NOMO-1 (cell line): ENCODE results near the gene EXOC3L2.

Experiments used
- DNase-seq, 2 experiments: peaks; one replicate each; lab custom pipeline; 2025; ENCODE audit not compliant: unreplicated experiment in 2 of 2; lab: John Stamatoyannopoulos, UW

Gene EXOC3L2

GRCh38 chr19:45223879-45224278 lies 21.3 kb downstream of the EXOC3L2 start:
- DNase-seq = no peak

GRCh38 chr19:45222724-45223123 lies 22.5 kb downstream of the EXOC3L2 start:
- no peak for DNase-seq

- peak; percentile 25 to 40 for DNase-seq
Observed at GRCh38 chr19:45218911-45219743, 26.1 kb downstream of the EXOC3L2 start.

- no peak for DNase-seq
Observed at GRCh38 chr19:45218426-45218825, 26.8 kb downstream of the EXOC3L2 start.

GRCh38 chr19:45217957-45218334 lies 27.3 kb downstream of the EXOC3L2 start:
- DNase-seq = no peak

- DNase-seq = no peak
Observed at GRCh38 chr19:45217193-45217956, 27.8 kb downstream of the EXOC3L2 start.

- no peak for DNase-seq
Observed at GRCh38 chr19:45216667-45217066, 28.5 kb downstream of the EXOC3L2 start.

GRCh38 chr19:45215391-45216191 lies 29.6 kb downstream of the EXOC3L2 start:
- DNase-seq = no peak

GRCh38 chr19:45213031-45213430 lies 32.2 kb downstream of the EXOC3L2 start:
- DNase-seq = no peak

- DNase-seq = no peak
Observed at GRCh38 chr19:45211751-45212381, 33.3 kb downstream of the EXOC3L2 start.

GRCh38 chr19:45206328-45206727 lies 38.9 kb downstream of the EXOC3L2 start:
- DNase-seq = no peak

GRCh38 chr19:45205810-45206209 lies 39.4 kb downstream of the EXOC3L2 start:
- DNase-seq = no peak

GRCh38 chr19:45202637-45203036 lies 42.6 kb downstream of the EXOC3L2 start:
- no peak for DNase-seq

GRCh38 chr19:45200568-45200967 lies 44.6 kb downstream of the EXOC3L2 start:
- no peak for DNase-seq

GRCh38 chr19:45195764-45196163 lies 49.4 kb downstream of the EXOC3L2 start:
- no peak for DNase-seq

- DNase-seq = no peak
Observed at GRCh38 chr19:45191375-45191774, 53.8 kb downstream of the EXOC3L2 start.

- DNase-seq = no peak
Observed at GRCh38 chr19:45189971-45190370, 55.2 kb downstream of the EXOC3L2 start.

GRCh38 chr19:45187421-45188100 lies 57.6 kb downstream of the EXOC3L2 start:
- DNase-seq = peak; percentile 35 to 44

- no peak for DNase-seq
Observed at GRCh38 chr19:45186509-45187334, 58.5 kb downstream of the EXOC3L2 start.
